Measurements from ENCODE around the gene ZNHIT6. TPM values are rescaled to one million over a fixed set of nuclear protein-coding genes. Genes with fewer than 3 reads are reported as not detected.

Gene ZNHIT6
- total RNA-seq, 1 experiment from 2014 or later: 56.2 TPM

DNA sequence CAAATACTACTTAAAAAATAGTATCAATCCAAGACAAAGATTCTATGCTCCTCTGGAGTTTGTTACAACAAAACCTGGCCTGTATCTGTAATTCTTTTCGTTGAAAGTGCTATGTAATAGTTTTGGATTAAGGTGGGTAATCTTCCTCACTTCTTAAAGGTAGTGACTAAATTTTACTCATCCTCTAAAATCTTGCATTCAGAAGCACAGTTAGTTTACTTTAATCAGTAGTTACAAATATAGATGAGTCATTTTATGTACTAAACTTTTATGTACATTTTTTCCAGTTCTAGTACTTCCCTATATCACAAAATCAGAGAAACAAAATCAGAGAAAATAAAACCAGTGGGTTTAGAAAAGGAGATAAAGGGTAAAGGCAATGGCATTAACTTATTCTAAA is 51.3 kb downstream of the ZNHIT6 start:
- intact Hi-C loops (cut with micrococcal nuclease; ENCODE audit: unreplicated experiment): loop anchor here (2.0 kb wide), 1 partner anchor 32 kb away; no protein-coding TSS in a partner anchor

GRCh38 chr1:85656256-85656655 is 52.0 kb downstream of the ZNHIT6 start:
- ATAC-seq (no peak), DNase-seq (ENCODE audit: low read depth, low spot score) (no peak)
- intact Hi-C loops (cut with micrococcal nuclease; ENCODE audit: unreplicated experiment) (loop anchor here (2.0 kb wide), 1 partner anchor 33 kb away; no protein-coding TSS in a partner anchor), in situ Hi-C loops (cut with HindIII; ENCODE audit: low pct_unique_long_range_greater_than_20kb, low sequenced_read_pairs) (no loop called here)
- CTCF ChIA-PET: no interaction called here
- TF ChIP-seq CTCF (IDR thresholded peaks at IDR 0.05) (no peak), SIN3A (IDR thresholded peaks at IDR 0.05; ENCODE audit: borderline replicate concordance, insufficient read depth, low read depth, low read length) (no peak), POLR2AphosphoS5 (IDR thresholded peaks at IDR 0.05; ENCODE audit: low read depth, low read length) (no peak), TCF7L2 (IDR thresholded peaks at IDR 0.05; ENCODE audit: low read depth, low read length) (no peak)
- TF ChIP-seq, protein P1, sequence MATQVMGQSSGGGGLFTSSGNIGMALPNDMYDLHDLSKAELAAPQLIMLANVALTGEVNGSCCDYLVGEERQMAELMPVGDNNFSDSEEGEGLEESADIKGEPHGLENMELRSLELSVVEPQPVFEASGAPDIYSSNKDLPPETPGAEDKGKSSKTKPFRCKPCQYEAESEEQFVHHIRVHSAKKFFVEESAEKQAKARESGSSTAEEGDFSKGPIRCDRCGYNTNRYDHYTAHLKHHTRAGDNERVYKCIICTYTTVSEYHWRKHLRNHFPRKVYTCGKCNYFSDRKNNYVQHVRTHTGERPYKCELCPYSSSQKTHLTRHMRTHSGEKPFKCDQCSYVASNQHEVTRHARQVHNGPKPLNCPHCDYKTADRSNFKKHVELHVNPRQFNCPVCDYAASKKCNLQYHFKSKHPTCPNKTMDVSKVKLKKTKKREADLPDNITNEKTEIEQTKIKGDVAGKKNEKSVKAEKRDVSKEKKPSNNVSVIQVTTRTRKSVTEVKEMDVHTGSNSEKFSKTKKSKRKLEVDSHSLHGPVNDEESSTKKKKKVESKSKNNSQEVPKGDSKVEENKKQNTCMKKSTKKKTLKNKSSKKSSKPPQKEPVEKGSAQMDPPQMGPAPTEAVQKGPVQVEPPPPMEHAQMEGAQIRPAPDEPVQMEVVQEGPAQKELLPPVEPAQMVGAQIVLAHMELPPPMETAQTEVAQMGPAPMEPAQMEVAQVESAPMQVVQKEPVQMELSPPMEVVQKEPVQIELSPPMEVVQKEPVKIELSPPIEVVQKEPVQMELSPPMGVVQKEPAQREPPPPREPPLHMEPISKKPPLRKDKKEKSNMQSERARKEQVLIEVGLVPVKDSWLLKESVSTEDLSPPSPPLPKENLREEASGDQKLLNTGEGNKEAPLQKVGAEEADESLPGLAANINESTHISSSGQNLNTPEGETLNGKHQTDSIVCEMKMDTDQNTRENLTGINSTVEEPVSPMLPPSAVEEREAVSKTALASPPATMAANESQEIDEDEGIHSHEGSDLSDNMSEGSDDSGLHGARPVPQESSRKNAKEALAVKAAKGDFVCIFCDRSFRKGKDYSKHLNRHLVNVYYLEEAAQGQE (IDR thresholded peaks at IDR 0.05; ENCODE audit: insufficient read depth in 1 of 2, low read depth in 2 of 2, low read length in 1 of 2): no peak
- BruUV-seq (replicated peaks): no TSS peak
- Histone ChIP-seq H3K27ac (ENCODE audit: low read length) (peak overlapping the region; percentile 74), H3K27me3 (ENCODE audit: control insufficient read depth, insufficient read depth, low read length) (no peaks in the 10 kb centered on the region), H3K4me3 (ENCODE audit: low read depth in 2 of 2, low read length in 2 of 2) (no peak overlapping the region), H3K9me3 (ENCODE audit: control insufficient read depth, insufficient read depth, low read depth, low read length) (no peaks in the 10 kb centered on the region; the same call in 1 of the 2 replicates), H3K4me1 (ENCODE audit: control insufficient read depth, insufficient read depth, low read length) (peaks cover 39% of the 10 kb centered on the region), H3K36me3 (ENCODE audit: control insufficient read depth, insufficient read depth, low read length) (peaks cover 42% of the 10 kb centered on the region)
- POLR2A ChIA-PET: no interaction called here

More for the DNA sequence above, 51.3 kb downstream of the ZNHIT6 start:
- DNase-seq (ENCODE audit: low read depth, low spot score): no peak
- Histone ChIP-seq H3K9me3 (ENCODE audit: control insufficient read depth, insufficient read depth, low read depth, low read length) (no peaks in the 10 kb centered on the region), H3K27me3 (ENCODE audit: control insufficient read depth, insufficient read depth, low read length) (no peaks in the 10 kb centered on the region), H3K27ac (ENCODE audit: low read length) (peak overlapping the region; percentile 74; the same call in 1 of the 2 replicates), H3K36me3 (ENCODE audit: control insufficient read depth, insufficient read depth, low read length) (peaks cover 37% of the 10 kb centered on the region), H3K4me1 (ENCODE audit: control insufficient read depth, insufficient read depth, low read length) (peaks cover 46% of the 10 kb centered on the region), H3K4me3 (ENCODE audit: low read depth in 2 of 2, low read length in 2 of 2) (no peak overlapping the region)
- in situ Hi-C loops (cut with HindIII; ENCODE audit: low pct_unique_long_range_greater_than_20kb, low sequenced_read_pairs): no loop called here
- no peak for TF ChIP-seq TCF7L2 (IDR thresholded peaks at IDR 0.05; ENCODE audit: low read depth, low read length)
- TF ChIP-seq CTCF (IDR thresholded peaks at IDR 0.05): no peak
- TF ChIP-seq, protein P1 (IDR thresholded peaks at IDR 0.05; ENCODE audit: insufficient read depth in 1 of 2, low read depth in 2 of 2, low read length in 1 of 2): no peak
- TF ChIP-seq POLR2AphosphoS5 (IDR thresholded peaks at IDR 0.05; ENCODE audit: low read depth, low read length): no peak
- no peak for TF ChIP-seq SIN3A (IDR thresholded peaks at IDR 0.05; ENCODE audit: borderline replicate concordance, insufficient read depth, low read depth, low read length)
- ATAC-seq: no peak
- ChIA-PET POLR2A (no interaction called here), CTCF (no interaction called here)
- BruUV-seq (replicated peaks): no TSS peak
